Mucosa of rectum (tissue), 2 donors: ENCODE data around the gene MYO3B.

Source experiments
- H3K27ac ChIP-seq, 2 donors: one replicate each; pipeline ENCODE4 v1.7.0; 2013; ENCODE audit warnings: inconsistent platforms in 2 of 2, low read depth in 2 of 2, low read length in 2 of 2
- H3K27me3 ChIP-seq, 2 donors: one replicate each; pipeline ENCODE4 v1.7.0; 2013; ENCODE audit warnings: low read length in 2 of 2; ENCODE audit not compliant: control insufficient read depth in 2 of 2, insufficient read depth in 2 of 2
- H3K36me3 ChIP-seq, 2 donors: one replicate each; pipeline ENCODE4 v1.7.0; 2013; ENCODE audit warnings: low read length in 2 of 2; ENCODE audit not compliant: control insufficient read depth in 2 of 2, insufficient read depth in 2 of 2
- H3K4me1 ChIP-seq, 2 donors: one replicate each; pipeline ENCODE4 v1.7.0; 2013; ENCODE audit warnings: low read length in 2 of 2, mild to moderate bottlenecking in 1 of 2; ENCODE audit not compliant: control insufficient read depth in 2 of 2, insufficient read depth in 2 of 2
- H3K4me3 ChIP-seq, 2 donors: one replicate each; pipeline ENCODE4 v1.7.0; 2013; ENCODE audit warnings: low read length in 2 of 2
- H3K9ac ChIP-seq, 2 donors: one replicate each; pipeline ENCODE4 v1.7.0; 2013; ENCODE audit warnings: low read length in 2 of 2, low read depth in 1 of 2, mild to moderate bottlenecking in 1 of 2
- H3K9me3 ChIP-seq, 2 donors: one replicate each; pipeline ENCODE4 v1.7.0; 2013; ENCODE audit warnings: low read length in 2 of 2; ENCODE audit not compliant: control insufficient read depth in 2 of 2
- donor health status: healthy.
- donor health status: Normal muscosa, but diverticular disease.

MYO3B gene

DNA sequence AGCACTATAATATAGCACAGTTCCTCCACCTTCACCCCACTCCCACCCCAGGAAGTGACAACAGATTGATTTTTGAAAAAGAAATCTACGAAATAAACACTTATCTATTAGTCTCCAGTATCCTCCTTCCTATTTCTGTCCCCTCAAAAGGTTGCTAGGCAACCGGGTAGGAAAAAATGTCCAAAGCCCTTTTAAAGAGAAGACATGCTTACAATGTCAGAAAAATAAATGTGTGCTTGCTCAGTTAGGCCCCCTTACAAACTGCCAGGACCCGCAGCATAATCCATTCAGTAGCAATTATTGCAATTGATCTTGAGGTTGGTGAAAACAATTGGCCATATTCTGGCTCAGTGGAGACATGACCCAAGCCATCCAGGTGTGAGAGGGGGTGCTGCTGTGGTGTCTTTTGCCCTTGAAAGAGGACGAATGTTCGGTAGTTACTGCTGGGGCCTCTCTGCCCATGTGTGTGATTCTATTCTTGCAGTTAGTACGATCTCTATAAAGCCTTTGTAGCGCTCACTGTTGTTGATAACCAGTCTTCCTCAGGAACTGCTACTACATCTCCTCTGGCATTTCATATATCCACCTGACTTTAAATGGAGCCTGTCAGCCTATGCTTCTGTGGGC is 144.3 kb downstream of the MYO3B start:
- no peak overlapping the region for H3K27ac ChIP-seq
- no peaks in the 10 kb centered on the region for H3K9me3 ChIP-seq
- no peaks in the 10 kb centered on the region for H3K4me1 ChIP-seq
- H3K27me3 ChIP-seq: no peaks in the 10 kb centered on the region
- no peak overlapping the region for H3K4me3 ChIP-seq
- no peaks in the 10 kb centered on the region for H3K36me3 ChIP-seq
- H3K9ac ChIP-seq: no peak overlapping the region

DNA sequence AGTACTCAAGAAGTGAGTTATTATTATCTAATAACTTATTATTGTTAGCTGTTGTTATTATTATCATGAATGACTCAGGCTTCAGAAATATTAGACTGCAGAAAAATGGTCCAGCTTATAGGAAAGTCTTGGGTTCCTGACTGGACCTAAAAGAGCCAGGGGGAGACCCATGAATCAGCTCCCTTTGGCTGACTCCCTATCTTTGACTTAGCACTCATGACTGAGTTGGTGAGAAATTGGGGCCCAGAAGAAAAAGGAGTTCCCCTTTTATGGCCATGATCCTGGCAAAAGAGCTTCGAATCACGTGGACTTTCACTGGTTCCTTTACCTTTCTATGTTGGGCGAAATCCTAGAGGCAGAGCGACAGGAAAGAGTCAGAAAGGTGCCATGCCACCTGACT is 145.8 kb downstream of the MYO3B start:
- Histone ChIP-seq H3K36me3 (no peaks in the 10 kb centered on the region), H3K27me3 (no peaks in the 10 kb centered on the region), H3K4me1 (no peaks in the 10 kb centered on the region), H3K9ac (no peak overlapping the region), H3K27ac (no peak overlapping the region), H3K9me3 (no peaks in the 10 kb centered on the region), H3K4me3 (no peak overlapping the region)

DNA sequence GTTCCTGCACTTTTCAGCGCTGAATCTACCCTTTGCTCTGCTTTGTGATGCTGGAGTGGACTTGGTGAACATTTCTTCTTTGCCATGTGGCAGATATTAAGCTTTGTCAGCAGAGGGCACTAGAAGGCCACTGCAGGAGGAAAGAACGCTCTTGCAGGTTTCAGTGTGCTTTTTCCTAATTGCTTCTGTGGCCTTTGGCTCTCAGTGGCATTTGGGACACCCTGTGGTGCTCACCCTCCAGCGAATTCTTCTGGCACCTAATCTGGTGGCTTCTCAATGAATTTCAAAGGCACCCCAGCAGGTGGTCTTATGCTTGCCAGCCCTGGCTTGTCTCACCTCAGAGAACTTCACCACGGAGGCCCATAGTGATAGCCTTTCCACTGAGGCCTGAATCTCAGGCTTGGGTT is 146.7 kb downstream of the MYO3B start:
- Histone ChIP-seq H3K27me3 (no peaks in the 10 kb centered on the region), H3K9me3 (no peaks in the 10 kb centered on the region), H3K4me1 (no peaks in the 10 kb centered on the region), H3K36me3 (no peaks in the 10 kb centered on the region), H3K9ac (no peak overlapping the region), H3K27ac (no peak overlapping the region), H3K4me3 (no peak overlapping the region)

DNA sequence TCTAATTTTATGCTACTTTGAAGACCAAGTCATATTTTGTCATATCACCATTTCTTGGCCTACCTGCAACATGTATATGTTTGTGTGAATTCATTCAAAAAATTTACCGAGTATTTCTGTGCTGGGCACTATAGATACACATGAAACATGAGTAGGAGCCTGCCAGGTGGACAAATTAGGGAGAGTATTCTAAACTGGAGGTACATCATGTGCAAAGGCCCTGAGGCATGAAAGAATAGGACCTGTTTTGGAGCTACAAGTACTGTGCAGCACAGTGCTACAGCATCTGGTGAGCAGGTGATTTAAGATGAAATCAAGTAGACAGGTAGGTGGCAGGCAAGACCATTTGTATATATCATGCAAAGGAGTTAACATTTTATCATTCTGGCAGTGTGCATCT is 152.9 kb downstream of the MYO3B start:
- Histone ChIP-seq H3K36me3 (no peaks in the 10 kb centered on the region), H3K9ac (no peak overlapping the region), H3K4me3 (no peak overlapping the region), H3K4me1 (no peaks in the 10 kb centered on the region), H3K27me3 (peaks cover 0 to 3% of the 10 kb centered on the region in 2 donors), H3K27ac (no peak overlapping the region), H3K9me3 (no peaks in the 10 kb centered on the region)

DNA sequence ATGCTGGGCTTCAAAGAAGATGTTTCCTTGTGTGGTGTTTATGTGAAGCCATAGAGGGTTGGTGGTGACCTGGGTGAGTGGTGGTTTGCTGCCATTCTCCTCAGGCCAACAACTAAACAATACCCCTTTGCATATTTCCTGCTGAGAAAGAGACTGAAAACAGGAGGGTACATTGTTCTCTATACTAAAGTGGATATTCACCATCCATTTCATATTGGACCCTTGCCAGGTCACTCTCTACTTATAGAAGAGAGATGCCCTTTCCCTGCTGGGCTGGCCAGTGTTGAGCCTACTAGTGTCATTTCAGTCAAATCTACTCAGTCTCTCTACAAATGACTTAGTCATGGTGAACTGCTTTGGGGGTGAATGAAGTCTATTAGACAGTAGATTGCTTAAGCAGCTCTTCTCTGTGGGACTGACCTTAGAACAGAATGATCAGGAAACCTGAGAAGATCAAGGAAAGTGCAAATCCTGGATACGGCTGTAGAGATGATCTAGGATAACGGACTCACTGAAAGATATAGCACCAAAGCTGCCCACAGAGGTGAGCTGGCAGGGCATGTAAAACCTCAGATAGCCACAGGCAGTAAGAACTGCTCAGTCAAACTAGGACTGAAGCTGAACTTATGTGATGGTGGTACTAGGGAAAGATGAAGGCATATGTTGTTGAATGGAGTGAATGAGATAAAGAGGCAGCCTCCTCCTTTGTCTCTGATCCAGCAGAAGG is 154.9 kb downstream of the MYO3B start:
- no peaks in the 10 kb centered on the region for H3K4me1 ChIP-seq
- H3K9me3 ChIP-seq: no peaks in the 10 kb centered on the region
- no peak overlapping the region for H3K9ac ChIP-seq
- no peak overlapping the region for H3K4me3 ChIP-seq
- no peaks in the 10 kb centered on the region for H3K36me3 ChIP-seq
- H3K27me3 ChIP-seq: peaks cover 0 to 3% of the 10 kb centered on the region in 2 donors
- H3K27ac ChIP-seq: no peak overlapping the region

DNA sequence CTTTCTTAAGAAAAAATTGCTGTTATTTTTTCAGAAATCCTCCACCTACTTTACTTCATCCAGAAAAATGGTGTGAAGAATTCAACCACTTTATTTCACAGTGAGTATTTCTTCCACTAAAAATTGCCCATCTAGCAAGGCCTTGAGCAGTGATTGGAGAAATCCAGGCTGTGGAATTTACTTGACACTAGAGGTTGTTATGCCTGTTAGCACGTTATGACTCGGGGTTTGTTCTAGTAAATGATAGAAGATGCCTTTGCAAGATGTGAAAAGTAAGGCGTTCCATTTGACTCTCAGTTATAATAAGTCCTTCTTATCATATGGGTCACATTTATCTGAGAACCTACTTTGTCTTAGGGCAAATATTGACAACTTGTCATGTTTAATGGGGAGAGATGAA is 157.4 kb downstream of the MYO3B start:
- no peak overlapping the region for H3K9ac ChIP-seq
- H3K4me1 ChIP-seq: no peaks in the 10 kb centered on the region
- no peak overlapping the region for H3K4me3 ChIP-seq
- H3K9me3 ChIP-seq: no peaks in the 10 kb centered on the region
- no peak overlapping the region for H3K27ac ChIP-seq
- H3K27me3 ChIP-seq: peaks cover 3% of the 10 kb centered on the region in 2 donors
- no peaks in the 10 kb centered on the region for H3K36me3 ChIP-seq

DNA sequence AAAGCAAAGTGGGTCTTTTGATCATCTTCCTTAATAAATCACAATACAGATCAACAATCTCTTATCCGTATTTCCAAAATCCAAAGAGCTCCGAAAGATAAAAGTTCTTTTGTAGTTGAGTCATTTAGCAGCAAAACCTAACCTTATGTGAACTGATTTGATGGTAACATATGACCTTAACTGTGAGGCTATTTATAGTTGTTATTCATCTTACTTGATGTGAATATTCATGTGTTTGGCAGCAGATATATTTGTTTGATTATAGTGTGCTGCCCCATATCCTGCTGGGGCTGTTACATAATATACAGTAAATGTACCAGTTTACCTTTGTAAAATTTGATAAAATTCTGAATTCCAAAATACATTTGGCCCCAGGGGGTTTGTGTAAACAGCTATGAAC is 158.5 kb downstream of the MYO3B start:
- Histone ChIP-seq H3K9me3 (no peaks in the 10 kb centered on the region), H3K9ac (no peak overlapping the region), H3K4me3 (no peak overlapping the region), H3K27me3 (peaks cover 3% of the 10 kb centered on the region in 2 donors), H3K36me3 (no peaks in the 10 kb centered on the region), H3K4me1 (no peaks in the 10 kb centered on the region), H3K27ac (no peak overlapping the region)

DNA sequence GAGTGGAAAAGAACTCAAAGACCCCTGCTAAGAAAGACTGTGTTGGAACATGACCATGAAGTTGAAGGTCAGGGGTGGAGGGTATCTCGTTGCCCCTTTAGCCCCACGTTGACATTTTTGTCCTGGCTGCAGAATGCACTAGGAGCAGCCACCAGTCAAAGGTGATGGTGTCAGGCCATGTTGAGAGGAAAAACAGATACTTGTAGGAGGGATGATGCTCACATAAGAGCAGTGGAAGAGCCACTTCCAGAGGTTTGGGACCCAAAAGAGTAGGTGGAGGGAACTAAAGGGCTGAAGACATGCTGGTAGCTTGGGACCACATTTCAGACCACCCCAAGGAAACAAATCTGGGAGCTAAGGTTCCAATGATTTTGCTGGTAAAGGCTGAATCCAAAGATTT is 159.0 kb downstream of the MYO3B start:
- H3K4me3 ChIP-seq: no peak overlapping the region
- peaks cover 3% of the 10 kb centered on the region in 2 donors for H3K27me3 ChIP-seq
- H3K9ac ChIP-seq: no peak overlapping the region
- H3K9me3 ChIP-seq: no peaks in the 10 kb centered on the region
- H3K4me1 ChIP-seq: no peaks in the 10 kb centered on the region
- no peaks in the 10 kb centered on the region for H3K36me3 ChIP-seq
- H3K27ac ChIP-seq: no peak overlapping the region

DNA sequence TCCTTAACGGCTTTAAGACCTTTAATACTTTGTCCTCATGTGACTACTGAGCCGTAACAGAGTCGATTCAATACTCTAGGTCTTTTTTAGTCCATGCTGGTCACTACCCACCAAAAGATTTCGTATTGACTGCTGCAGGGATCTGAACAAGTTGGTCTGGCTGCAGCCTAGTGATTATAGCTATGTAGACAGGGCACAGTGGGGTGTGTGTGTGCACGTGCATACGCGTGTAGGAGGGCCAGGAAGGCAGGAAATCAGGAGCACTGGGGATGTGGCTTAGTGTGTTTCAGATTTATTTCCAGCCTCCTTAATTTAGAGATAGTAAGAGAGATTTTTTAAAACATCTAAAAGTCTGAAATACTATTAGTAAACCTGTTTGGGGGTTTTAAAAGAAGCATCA is 161.4 kb downstream of the MYO3B start:
- Histone ChIP-seq H3K36me3 (no peaks in the 10 kb centered on the region), H3K4me1 (no peaks in the 10 kb centered on the region), H3K4me3 (no peak overlapping the region), H3K27me3 (peaks cover 0 to 3% of the 10 kb centered on the region in 2 donors), H3K27ac (no peak overlapping the region), H3K9me3 (no peaks in the 10 kb centered on the region), H3K9ac (no peak overlapping the region)

DNA sequence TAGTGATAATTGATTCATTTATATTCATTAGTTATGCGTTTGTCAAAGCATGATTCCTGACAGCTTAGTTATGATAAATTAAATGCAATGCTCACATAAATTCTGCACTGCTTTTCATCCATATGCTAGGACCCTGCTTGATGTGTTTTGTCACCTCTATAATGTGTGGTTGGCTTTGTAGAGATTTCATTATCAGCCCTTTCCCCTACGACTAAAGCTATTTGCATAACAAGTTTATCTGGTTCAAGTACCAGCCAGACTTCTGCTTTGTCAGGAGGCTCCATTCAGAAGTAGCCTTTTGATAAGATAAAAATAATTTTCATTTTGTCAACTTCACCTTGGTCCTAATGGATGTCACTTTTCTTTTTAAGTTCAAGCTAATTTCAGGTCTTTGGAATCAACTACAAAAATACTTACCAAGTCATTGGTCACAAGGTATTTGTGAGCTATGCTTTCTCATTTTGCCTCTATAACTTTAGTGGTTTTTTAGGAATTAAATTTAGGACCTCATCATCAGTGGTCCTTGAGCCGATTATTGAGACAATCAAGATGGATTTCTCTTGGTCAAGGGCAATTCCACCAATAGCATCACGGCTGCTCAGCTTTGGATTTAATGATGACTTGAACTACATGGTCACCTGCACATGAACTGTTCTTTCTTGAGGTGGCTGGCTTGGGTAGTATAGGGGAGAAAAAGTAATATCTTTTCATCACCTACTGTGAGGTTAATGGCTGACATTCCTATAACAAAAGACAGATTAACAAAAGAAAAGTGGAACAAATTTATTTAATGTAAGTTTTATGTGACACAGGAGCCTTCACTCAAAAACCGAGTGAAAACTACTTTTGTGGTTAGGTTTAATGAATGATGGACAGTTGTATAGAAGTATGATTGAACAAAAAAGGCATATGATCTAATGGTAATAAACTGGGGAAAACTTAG is 162.1 kb downstream of the MYO3B start:
- no peak overlapping the region for H3K4me3 ChIP-seq
- no peak overlapping the region for H3K27ac ChIP-seq
- H3K9me3 ChIP-seq: no peaks in the 10 kb centered on the region
- peaks cover 0 to 3% of the 10 kb centered on the region in 2 donors for H3K27me3 ChIP-seq
- H3K36me3 ChIP-seq: no peaks in the 10 kb centered on the region
- no peak overlapping the region for H3K9ac ChIP-seq
- H3K4me1 ChIP-seq: no peaks in the 10 kb centered on the region
